ENCODE measurements around the gene MYO1A. TPM values are rescaled to one million over a fixed set of nuclear protein-coding genes. Genes with fewer than 3 reads are reported as not detected.

MYO1A gene
- total RNA-seq, result 1 to 10 TPM in 1 of 3 donors, not detected in 2; 1.1 TPM
- total RNA-seq (2013), result 0.50 TPM

GRCh38 chr12:57049890-57050289 is at the start of gene MYO1A:
Gene MYO1A, minus strand, starts transcription at chr12:57050129. Its CDS starts 1,806 bp downstream, at chr12:57048323.
- Histone ChIP-seq H3K27me3 (ENCODE audit: control insufficient read depth, insufficient read depth, low read length) (peaks cover 2% of the 10 kb centered on the region), H3K4me3 (ENCODE audit: low read length) (no peak within 1 kb of the TSS), H3K9me3 (ENCODE audit: control insufficient read depth, insufficient read depth, low read length) (no peaks in the 10 kb centered on the region), H3K4me1 (ENCODE audit: control insufficient read depth, insufficient read depth, low read length) (peaks cover 31% of the 10 kb centered on the region), H3K36me3 (ENCODE audit: control insufficient read depth, insufficient read depth, low read length) (no peaks in the 10 kb centered on the region), H3K27ac (ENCODE audit: low read length) (no peak within 1 kb of the TSS)
- WGBS (ENCODE audit: insufficient coverage), result 96% methylated on average over 2 of the region's 2 CpGs
- ATAC-seq (no peak), DNase-seq (no peak)
- H3K9me3 Mint-ChIP-seq, result no peaks in the 10 kb centered on the region
- no peaks in the 10 kb centered on the region for H3K36me3 Mint-ChIP-seq
- H3K27me3 Mint-ChIP-seq (ENCODE audit: low read depth in 2 of 2), result peaks cover 35 to 57% of the 10 kb centered on the region in 2 donors
- H3K4me1 Mint-ChIP-seq, result peaks cover 33 to 36% of the 10 kb centered on the region in 2 donors
- TF ChIP-seq CTCF (IDR thresholded peaks at IDR 0.05), result no peak
- no peak within 1 kb of the TSS for H3K27ac Mint-ChIP-seq
- intact Hi-C loops (cut with micrococcal nuclease), result no loop called here
- no peak within 1 kb of the TSS for H3K4me3 Mint-ChIP-seq

- no peak overlapping the region for H3K4me3 Mint-ChIP-seq
- Histone ChIP-seq H3K9me3 (ENCODE audit: control insufficient read depth, insufficient read depth, low read length) (no peaks in the 10 kb centered on the region), H3K36me3 (ENCODE audit: control insufficient read depth, insufficient read depth, low read length) (peaks cover 60% of the 10 kb centered on the region), H3K4me1 (ENCODE audit: control insufficient read depth, insufficient read depth, low read length) (peaks cover 24% of the 10 kb centered on the region), H3K4me3 (ENCODE audit: low read length) (no peak overlapping the region), H3K27me3 (ENCODE audit: control insufficient read depth, insufficient read depth, low read length) (no peaks in the 10 kb centered on the region), H3K27ac (ENCODE audit: low read length) (no peak overlapping the region)
- H3K27me3 Mint-ChIP-seq (ENCODE audit: low read depth in 2 of 2), result no peaks in the 10 kb centered on the region
- intact Hi-C loops (cut with micrococcal nuclease), result no loop called here
- WGBS (ENCODE audit: insufficient coverage), result 93% methylated on average over 10 of the region's 11 CpGs
- H3K4me1 Mint-ChIP-seq, result peaks cover 14 to 31% of the 10 kb centered on the region in 2 donors
- no peaks in the 10 kb centered on the region for H3K36me3 Mint-ChIP-seq
- peak overlapping the region; percentile 10 to 74 for H3K27ac Mint-ChIP-seq
- TF ChIP-seq CTCF (IDR thresholded peaks at IDR 0.05), result no peak
- ATAC-seq, result no peak
- no peak for DNase-seq
- H3K9me3 Mint-ChIP-seq, result no peaks in the 10 kb centered on the region
Observed at GRCh38 chr12:57099047-57099714, 49.3 kb upstream of the MYO1A start.

DNA sequence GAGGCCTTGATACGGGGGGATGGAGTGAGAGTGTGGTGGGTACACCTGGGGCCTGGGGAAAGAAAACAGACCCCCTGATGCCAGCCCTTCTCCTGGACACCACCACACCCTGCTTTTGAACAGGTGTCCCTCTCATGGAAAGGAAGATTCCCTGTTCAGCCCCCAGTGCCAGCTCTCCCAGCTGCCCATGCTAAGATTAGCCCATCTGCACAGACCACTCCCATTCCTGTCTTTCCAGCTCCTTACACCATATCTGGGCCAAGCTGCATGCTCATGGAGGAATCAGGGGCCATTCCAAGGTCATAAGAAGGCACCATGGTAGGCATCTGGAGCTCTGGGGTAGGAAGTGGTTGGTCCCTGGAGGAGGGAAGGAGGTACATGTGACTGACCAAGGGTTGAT is 48.6 kb upstream of the MYO1A start:
- TF ChIP-seq CTCF (IDR thresholded peaks at IDR 0.05), result no peak
- ATAC-seq, result no peak
- Mint-ChIP-seq H3K4me3 (no peak overlapping the region), H3K4me1 (peaks cover 12 to 29% of the 10 kb centered on the region in 2 donors), H3K27me3 (ENCODE audit: low read depth in 2 of 2) (no peaks in the 10 kb centered on the region), H3K9me3 (no peaks in the 10 kb centered on the region), H3K27ac (peak overlapping the region; percentile 10 to 74), H3K36me3 (no peaks in the 10 kb centered on the region)
- Histone ChIP-seq H3K27ac (ENCODE audit: low read length) (no peak overlapping the region), H3K4me1 (ENCODE audit: control insufficient read depth, insufficient read depth, low read length) (peaks cover 29% of the 10 kb centered on the region), H3K27me3 (ENCODE audit: control insufficient read depth, insufficient read depth, low read length) (no peaks in the 10 kb centered on the region), H3K4me3 (ENCODE audit: low read length) (no peak overlapping the region), H3K36me3 (ENCODE audit: control insufficient read depth, insufficient read depth, low read length) (peaks cover 56% of the 10 kb centered on the region), H3K9me3 (ENCODE audit: control insufficient read depth, insufficient read depth, low read length) (no peaks in the 10 kb centered on the region)
- 80% methylated on average over 1 of the region's 1 CpG for WGBS (ENCODE audit: insufficient coverage)
- intact Hi-C loops (cut with micrococcal nuclease), result no loop called here
- DNase-seq, result no peak

- no peaks in the 10 kb centered on the region for H3K27me3 Mint-ChIP-seq (ENCODE audit: low read depth in 2 of 2)
- H3K27me3 ChIP-seq (ENCODE audit: control insufficient read depth, insufficient read depth, low read length), result no peaks in the 10 kb centered on the region
- 93% methylated on average over 8 of the region's 8 CpGs for WGBS (ENCODE audit: insufficient coverage)
- H3K4me1 ChIP-seq (ENCODE audit: control insufficient read depth, insufficient read depth, low read length), result peaks cover 23% of the 10 kb centered on the region
- intact Hi-C loops (cut with micrococcal nuclease), result no loop called here
- TF ChIP-seq CTCF (IDR thresholded peaks at IDR 0.05), result no peak
- H3K9me3 Mint-ChIP-seq, result no peaks in the 10 kb centered on the region
- H3K9me3 ChIP-seq (ENCODE audit: control insufficient read depth, insufficient read depth, low read length), result no peaks in the 10 kb centered on the region
- no peak overlapping the region for H3K4me3 Mint-ChIP-seq
- H3K27ac Mint-ChIP-seq, result peak overlapping the region in 1 of 2 donors; percentile 82
- H3K36me3 ChIP-seq (ENCODE audit: control insufficient read depth, insufficient read depth, low read length), result peaks cover 56% of the 10 kb centered on the region
- no peaks in the 10 kb centered on the region for H3K36me3 Mint-ChIP-seq
- ATAC-seq, result no peak
- no peak for DNase-seq
- no peak overlapping the region for H3K4me3 ChIP-seq (ENCODE audit: low read length)
- no peak overlapping the region for H3K27ac ChIP-seq (ENCODE audit: low read length)
- peaks cover 14 to 31% of the 10 kb centered on the region in 2 donors for H3K4me1 Mint-ChIP-seq
Observed at GRCh38 chr12:57097554-57097835, 47.6 kb upstream of the MYO1A start.

All from natural killer cell (primary cell).